GM12878 (cell line): Measurements from ENCODE around the gene VSIG10. TPM values are rescaled to one million over a fixed set of nuclear protein-coding genes. Genes with fewer than 3 reads are reported as not detected.

Source experiments
- ATAC-seq: fragments of 200-7000 bp; cut with Tn5 transposase; 3 replicates; pipeline ENCODE4 v1.9.1; 2020; ENCODE audit warnings: mild to moderate bottlenecking, moderate library complexity
- BruUV-seq: library from RNA; stranded (reverse); fragments of 400-500 nt; replicated peaks from 2 replicates; lab custom pipeline; 2021; lab: Mats Ljungman, UMichigan
- CTCF ChIA-PET: fragments of 300-600 bp; sonication (Branson Sonifier 250); formaldehyde crosslinking; extraction: SDS; loops from one replicate; lab custom pipeline; 2021; ENCODE audit warnings: inconsistent platforms; lab: Yijun Ruan, JAX
- POLR2A ChIA-PET: fragments of 350-600 bp; formaldehyde crosslinking; extraction: SDS; loops from one replicate; lab custom pipeline; 2021; ENCODE audit warnings: inconsistent platforms; lab: Charles Lee
- RAD21 ChIA-PET: fragments of 300-600 bp; sonication (Branson Sonifier 250); formaldehyde crosslinking; loops from one replicate; lab custom pipeline; 2023; ENCODE audit warnings: antibody characterized with exemption; ENCODE audit not compliant: unreplicated experiment; lab: Charles Lee
- SMC1A ChIA-PET: fragments of 300-600 bp; sonication (Branson Sonifier 250); formaldehyde crosslinking; loops from one replicate; lab custom pipeline; 2023; ENCODE audit not compliant: unreplicated experiment, uncharacterized antibody; lab: Charles Lee
- DNase-seq: peaks from one replicate; pipeline ENCODE4 v3.0.0-alpha.2; 2011; ENCODE audit warnings: low read depth, low spot score
- FAIRE-seq: peaks from 3 replicates; lab custom pipeline; 2011; peaks lifted over from hg19 to GRCh38; lab: Jason Lieb, UNC
- H2AFZ ChIP-seq: 2 replicates; pipeline ENCODE4 v1.6.0; 2011; ENCODE audit warnings: low read depth, low read length, control low read depth; ENCODE audit not compliant: control insufficient read depth
- H3K27ac ChIP-seq: 2 replicates; pipeline ENCODE4 v1.5.1; 2011; ENCODE audit warnings: control low read depth; ENCODE audit not compliant: control insufficient read depth, insufficient read depth
- H3K27me3 ChIP-seq, 2 experiments: replicated peaks in 1 of 2; 2 replicates each; pipeline versions ENCODE4 v1.6.0 to v1.6.1; 2011; ENCODE audit warnings: low read length in 1 of 2; ENCODE audit not compliant: control insufficient read depth in 2 of 2, insufficient read depth in 2 of 2
- H3K36me3 ChIP-seq, 2 experiments: 2 replicates each; pipeline ENCODE4 v1.5.1; 2011; ENCODE audit warnings: low read length in 1 of 2; ENCODE audit not compliant: control insufficient read depth in 2 of 2, insufficient read depth in 2 of 2
- H3K4me1 ChIP-seq: 2 replicates; pipeline ENCODE4 v1.6.1; 2011; ENCODE audit warnings: mild to moderate bottlenecking, low read length, moderate library complexity, mixed read lengths; ENCODE audit not compliant: control insufficient read depth, insufficient read depth
- H3K4me2 ChIP-seq: 2 replicates; pipeline ENCODE4 v1.6.0; 2011; ENCODE audit warnings: control low read depth; ENCODE audit not compliant: control insufficient read depth, insufficient read depth
- H3K4me3 ChIP-seq: fragments of 200-600 bp; sonication (generic); 2 replicates; pipeline ENCODE4 v1.5.1; 2016
- H3K79me2 ChIP-seq: 2 replicates; pipeline ENCODE4 v1.6.0; 2011; ENCODE audit warnings: low read length; ENCODE audit not compliant: control insufficient read depth, insufficient read depth
- H3K9ac ChIP-seq: 2 replicates; pipeline ENCODE4 v1.8.0; 2011; ENCODE audit warnings: low read length, control low read depth, mixed read lengths; ENCODE audit not compliant: control insufficient read depth, insufficient read depth
- H3K9me3 ChIP-seq: replicated peaks from 3 replicates; pipeline ENCODE4 v1.5.1; 2011; ENCODE audit warnings: mild to moderate bottlenecking, low read length; ENCODE audit not compliant: control insufficient read depth, insufficient read depth
- H4K20me1 ChIP-seq: 2 replicates; pipeline ENCODE4 v1.6.0; 2011; ENCODE audit not compliant: control insufficient read depth, insufficient read depth
- DPF2 ChIP-seq: fragments of 450-650 bp; IDR thresholded peaks from 2 replicates; pipeline ENCODE4 v1.6.1; 2017; ENCODE audit warnings: mild to moderate bottlenecking
- STAT3 ChIP-seq: IDR thresholded peaks from 2 replicates; pipeline ENCODE4 v1.6.1; 2011; ENCODE audit warnings: low read depth, low read length, improper control_type of control experiment
- TARDBP ChIP-seq: IDR thresholded peaks from 2 replicates; pipeline ENCODE4 v1.6.1; 2016; ENCODE audit warnings: borderline replicate concordance
- ZNF384 ChIP-seq: IDR thresholded peaks from 2 replicates; pipeline ENCODE4 v1.6.1; 2012; ENCODE audit warnings: low read depth, mild to moderate bottlenecking, low read length, improper control_type of control experiment, borderline replicate concordance
- ZNF622 ChIP-seq: fragments of 450-650 bp; IDR thresholded peaks from 2 replicates; pipeline ENCODE4 v1.6.1; 2017; ENCODE audit warnings: mild to moderate bottlenecking, inconsistent platforms
- WGBS: methylation state at CpG from one replicate; pipeline ENCODE4 v1.1.6; 2016; ENCODE audit warnings: low lambda C conversion rate; ENCODE audit not compliant: insufficient replicate concordance, insufficient coverage; ENCODE audit errors: missing lambda C conversion rate; 5-methylcytosine and 5-hydroxymethylcytosine counted together
- in situ Hi-C: fragments of 300-500 bp; cut with MboI; formaldehyde crosslinking; loops from 9 replicates; pipeline ENCODE4 v1.14.3; 2018; ENCODE audit warnings: mixed read lengths
- intact Hi-C: fragments of 100-400 bp; cut with micrococcal nuclease; formaldehyde crosslinking; loops from one replicate; pipeline ENCODE4 v1.14.2; 2022; ENCODE audit not compliant: unreplicated experiment
- polyA plus RNA-seq, 11 experiments: library from polyadenylated mRNA; depleted of rRNA in 4 of 11; unstranded in 6 of 11; stranded (reverse) in 5 of 11; fragments of >200 nt; fragmentation: Nextera tagmentation in 4 of 11; fragmentation: Illumina TruSeq in 1 of 11; extraction: Ambion mirVana in 4 of 11; extraction: Trizol in 1 of 11; gene quantifications; 1 replicate in 1 of 11; 2 replicates in 10 of 11; pipeline versions ENCODE4 v1.2.1 to v1.2.3, GENCODE V29; 2011 to 2016; ENCODE audit warnings: inconsistent platforms in 2 of 11, missing spikeins in 2 of 11, low read depth in 1 of 11
- total RNA-seq, 4 experiments: library from RNA; depleted of rRNA in 3 of 4; stranded (reverse); fragments of >200 nt in 3 of 4; fragmentation: Illumina TruSeq in 1 of 4; extraction: Trizol in 1 of 4; gene quantifications; 2 replicates each; pipeline versions ENCODE4 v1.2.1 to v1.2.3, GENCODE V29; 2013 to 2021
- TF ChIP-seq, protein P1 (sequence below): fragments of 450-650 bp; IDR thresholded peaks from 2 replicates; pipeline ENCODE4 v1.6.1; 2016; ENCODE audit warnings: mild to moderate bottlenecking
- TF ChIP-seq, protein P2 (sequence below): fragments of 450-650 bp; conservative IDR thresholded peaks from 2 replicates; pipeline ENCODE4 v1.6.1; 2017; ENCODE audit warnings: mild to moderate bottlenecking, moderate library complexity

Gene VSIG10
- total and polyA plus RNA-seq, 10 of the 15 experiments (the other 5 are each of a cell fraction or from before 2014, with no cell fraction given): 3.4 to 10.2 (median 5.8) TPM

DNA sequence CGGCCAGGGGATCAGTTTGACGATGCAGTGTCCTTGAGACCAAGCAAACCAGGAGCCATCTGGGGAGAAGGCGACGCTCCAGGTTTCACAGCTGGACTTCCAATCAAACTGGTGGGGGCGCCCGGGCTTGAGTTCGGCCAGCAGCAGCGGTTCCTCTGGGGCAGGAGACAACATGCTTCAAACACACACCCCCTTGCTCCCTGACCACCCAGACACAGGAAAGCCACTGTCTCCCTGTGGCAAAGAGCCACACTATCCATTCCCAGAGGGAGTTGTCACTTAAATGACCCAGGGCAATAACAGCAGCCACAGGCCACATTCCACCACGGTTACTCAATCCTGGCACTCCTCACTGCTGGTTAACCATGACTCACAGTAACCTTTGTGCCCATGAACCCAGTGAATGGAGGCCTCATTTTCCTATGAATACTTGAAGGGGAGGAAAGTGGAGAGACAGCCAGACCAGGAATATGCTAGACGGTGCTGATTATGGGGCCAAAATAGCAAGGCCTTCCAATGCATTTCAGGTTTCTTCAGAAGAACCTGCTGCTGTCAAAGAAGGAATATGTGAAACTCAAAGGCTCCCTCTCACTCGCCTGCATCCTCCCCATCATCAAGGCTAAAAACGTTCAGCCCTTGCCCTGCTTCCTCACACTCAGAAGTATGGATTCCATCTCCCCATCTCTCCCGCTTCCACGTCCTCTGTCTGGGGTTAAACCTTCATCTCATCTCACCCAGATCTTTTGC lies 51.3 kb downstream of the VSIG10 start:
- in situ Hi-C loops (no loop called here), intact Hi-C loops (no loop called here)
- CTCF ChIA-PET: interaction anchor here (1.5 to 6.1 kb wide), 2 partner anchors 18 to 178 kb away, joined by 3 to 72 read pairs; no protein-coding TSS in a partner anchor
- H3K27ac ChIP-seq: no peak overlapping the region
- RAD21 ChIA-PET: no interaction called here
- TF ChIP-seq ZNF622: no peak
- no peak for TF ChIP-seq STAT3
- TF ChIP-seq, protein P1, sequence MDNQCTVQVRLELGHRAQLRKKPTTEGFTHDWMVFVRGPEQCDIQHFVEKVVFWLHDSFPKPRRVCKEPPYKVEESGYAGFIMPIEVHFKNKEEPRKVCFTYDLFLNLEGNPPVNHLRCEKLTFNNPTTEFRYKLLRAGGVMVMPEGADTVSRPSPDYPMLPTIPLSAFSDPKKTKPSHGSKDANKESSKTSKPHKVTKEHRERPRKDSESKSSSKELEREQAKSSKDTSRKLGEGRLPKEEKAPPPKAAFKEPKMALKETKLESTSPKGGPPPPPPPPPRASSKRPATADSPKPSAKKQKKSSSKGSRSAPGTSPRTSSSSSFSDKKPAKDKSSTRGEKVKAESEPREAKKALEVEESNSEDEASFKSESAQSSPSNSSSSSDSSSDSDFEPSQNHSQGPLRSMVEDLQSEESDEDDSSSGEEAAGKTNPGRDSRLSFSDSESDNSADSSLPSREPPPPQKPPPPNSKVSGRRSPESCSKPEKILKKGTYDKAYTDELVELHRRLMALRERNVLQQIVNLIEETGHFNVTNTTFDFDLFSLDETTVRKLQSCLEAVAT: no peak
- TF ChIP-seq, protein P2, sequence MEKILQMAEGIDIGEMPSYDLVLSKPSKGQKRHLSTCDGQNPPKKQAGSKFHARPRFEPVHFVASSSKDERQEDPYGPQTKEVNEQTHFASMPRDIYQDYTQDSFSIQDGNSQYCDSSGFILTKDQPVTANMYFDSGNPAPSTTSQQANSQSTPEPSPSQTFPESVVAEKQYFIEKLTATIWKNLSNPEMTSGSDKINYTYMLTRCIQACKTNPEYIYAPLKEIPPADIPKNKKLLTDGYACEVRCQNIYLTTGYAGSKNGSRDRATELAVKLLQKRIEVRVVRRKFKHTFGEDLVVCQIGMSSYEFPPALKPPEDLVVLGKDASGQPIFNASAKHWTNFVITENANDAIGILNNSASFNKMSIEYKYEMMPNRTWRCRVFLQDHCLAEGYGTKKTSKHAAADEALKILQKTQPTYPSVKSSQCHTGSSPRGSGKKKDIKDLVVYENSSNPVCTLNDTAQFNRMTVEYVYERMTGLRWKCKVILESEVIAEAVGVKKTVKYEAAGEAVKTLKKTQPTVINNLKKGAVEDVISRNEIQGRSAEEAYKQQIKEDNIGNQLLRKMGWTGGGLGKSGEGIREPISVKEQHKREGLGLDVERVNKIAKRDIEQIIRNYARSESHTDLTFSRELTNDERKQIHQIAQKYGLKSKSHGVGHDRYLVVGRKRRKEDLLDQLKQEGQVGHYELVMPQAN: no peak
- no peak for TF ChIP-seq DPF2
- no peak for TF ChIP-seq ZNF384
- TF ChIP-seq TARDBP: no peak
- WGBS: 89% methylated on average over 14 of the region's 14 CpGs
- POLR2A ChIA-PET: no interaction called here
- no peaks in the 10 kb centered on the region for H3K4me1 ChIP-seq
- SMC1A ChIA-PET: interaction anchor here (0.8 to 1.2 kb wide), 2 partner anchors 9 to 178 kb away, joined by 3 read pairs; no protein-coding TSS in a partner anchor
- H2AFZ ChIP-seq: no peak overlapping the region
- H3K9me3 ChIP-seq: no peaks in the 10 kb centered on the region; the same call in 2 of the 3 replicates
- no peak overlapping the region for H3K4me3 ChIP-seq
- no peak overlapping the region for H3K9ac ChIP-seq
- peaks cover 2% of the 10 kb centered on the region for H3K79me2 ChIP-seq
- ATAC-seq (no peak), FAIRE-seq (no peak), DNase-seq (no peak)
- H3K36me3 ChIP-seq: peaks cover 0 to 15% of the 10 kb centered on the region in 2 experiments; a peak in 2 of 4 replicates
- no peak overlapping the region for H3K4me2 ChIP-seq
- no peaks in the 10 kb centered on the region for H3K27me3 ChIP-seq
- no peaks in the 10 kb centered on the region for H4K20me1 ChIP-seq
- no TSS peak for BruUV-seq
